Inflammatory macrophage treated with lipopolysaccharide for 1 hour (primary cell): Measurements from ENCODE around the gene SNX17.
"Not testable (repeated sequence)": the region's sequence is repeated elsewhere in the genome, so short reads cannot be mapped to it uniquely, and the experiment has no call there.

Experiments used
- DNase-seq, 2 donors: peaks; one replicate each; pipeline ENCODE4 v3.0.0-alpha.2; 2020 to 2022

Gene SNX17, protein sequence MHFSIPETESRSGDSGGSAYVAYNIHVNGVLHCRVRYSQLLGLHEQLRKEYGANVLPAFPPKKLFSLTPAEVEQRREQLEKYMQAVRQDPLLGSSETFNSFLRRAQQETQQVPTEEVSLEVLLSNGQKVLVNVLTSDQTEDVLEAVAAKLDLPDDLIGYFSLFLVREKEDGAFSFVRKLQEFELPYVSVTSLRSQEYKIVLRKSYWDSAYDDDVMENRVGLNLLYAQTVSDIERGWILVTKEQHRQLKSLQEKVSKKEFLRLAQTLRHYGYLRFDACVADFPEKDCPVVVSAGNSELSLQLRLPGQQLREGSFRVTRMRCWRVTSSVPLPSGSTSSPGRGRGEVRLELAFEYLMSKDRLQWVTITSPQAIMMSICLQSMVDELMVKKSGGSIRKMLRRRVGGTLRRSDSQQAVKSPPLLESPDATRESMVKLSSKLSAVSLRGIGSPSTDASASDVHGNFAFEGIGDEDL

GRCh38 chr2:27370026-27370815 is at the start of gene SNX17, which contains the start of gene EIF2B4:
SNX17 (plus strand) TSS chr2:27370616; CDS start chr2:27370744, 128 bp downstream.
EIF2B4 (minus strand) TSS chr2:27370338; CDS start chr2:27370314, 24 bp downstream.
- DNase-seq: peak; percentile 98 to 100

- DNase-seq: peak; percentile 25 to 68
Observed at GRCh38 chr2:27320958-27321543, 49.4 kb upstream of the SNX17 start.

DNA sequence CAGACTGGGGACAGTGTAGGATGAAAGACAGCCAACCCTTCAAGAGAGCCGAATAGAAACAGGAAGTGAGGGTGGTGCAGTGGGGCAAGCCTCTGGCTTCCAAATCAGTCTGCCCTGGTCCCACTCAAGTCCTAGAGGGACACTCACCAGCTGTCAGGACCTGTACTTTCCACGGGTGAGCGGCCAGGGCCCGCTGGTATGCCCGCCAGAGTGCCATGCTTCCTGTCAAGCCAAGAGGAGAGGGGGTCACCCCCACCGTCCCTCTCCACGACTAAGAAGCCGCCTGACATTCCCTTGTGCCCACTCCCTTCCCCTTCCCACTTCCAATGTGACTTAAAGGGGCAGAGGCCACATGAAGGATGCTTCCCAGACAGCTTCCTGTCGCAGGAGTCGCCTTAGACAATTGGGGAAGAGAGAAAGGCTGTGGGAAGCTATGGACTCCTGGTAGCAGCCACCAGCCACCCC is 48.1 kb upstream of the SNX17 start:
- DNase-seq: peak; percentile 35 to 54

- peak; percentile 84 for DNase-seq
Observed at GRCh38 chr2:27322766-27323595, 47.4 kb upstream of the SNX17 start, which contains the start of gene MPV17. MPV17 (minus strand) TSS chr2:27323097; CDS start chr2:27322517, 580 bp downstream.

DNA sequence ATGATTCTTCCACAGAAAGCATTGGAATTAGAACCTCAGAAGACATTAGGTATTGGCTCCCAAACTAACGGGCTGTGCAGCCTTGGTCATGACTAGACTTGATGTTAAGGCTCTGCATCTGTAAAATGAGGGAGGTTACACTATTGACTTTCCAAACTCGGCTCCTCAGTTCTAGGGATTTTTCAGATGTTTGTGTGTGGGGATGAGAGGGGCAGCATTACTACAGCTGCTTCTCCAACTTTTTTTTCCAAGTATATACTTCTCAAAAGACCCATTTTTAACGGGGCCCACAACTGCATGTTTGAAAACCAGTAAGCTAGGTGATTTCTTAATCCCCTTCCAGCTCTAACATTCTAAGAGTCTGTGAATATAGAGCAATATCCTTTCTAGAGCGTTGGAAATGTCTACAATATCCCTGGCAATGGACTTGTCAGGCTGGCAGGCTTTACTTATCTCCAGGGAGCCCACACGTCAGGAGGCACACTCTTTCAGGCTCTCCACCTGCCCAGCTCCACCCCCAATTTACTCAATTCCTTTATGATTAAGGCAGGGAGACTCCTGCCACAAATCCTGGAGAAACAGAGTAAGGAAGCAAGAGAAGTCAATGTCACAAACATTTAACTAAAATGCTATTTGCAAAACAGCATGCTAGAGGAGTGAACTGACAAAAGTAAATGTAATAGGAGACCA is 46.7 kb upstream of the SNX17 start:
- DNase-seq: no peak

GRCh38 chr2:27324720-27325119 is 45.7 kb upstream of the SNX17 start:
- DNase-seq: no peak

DNA sequence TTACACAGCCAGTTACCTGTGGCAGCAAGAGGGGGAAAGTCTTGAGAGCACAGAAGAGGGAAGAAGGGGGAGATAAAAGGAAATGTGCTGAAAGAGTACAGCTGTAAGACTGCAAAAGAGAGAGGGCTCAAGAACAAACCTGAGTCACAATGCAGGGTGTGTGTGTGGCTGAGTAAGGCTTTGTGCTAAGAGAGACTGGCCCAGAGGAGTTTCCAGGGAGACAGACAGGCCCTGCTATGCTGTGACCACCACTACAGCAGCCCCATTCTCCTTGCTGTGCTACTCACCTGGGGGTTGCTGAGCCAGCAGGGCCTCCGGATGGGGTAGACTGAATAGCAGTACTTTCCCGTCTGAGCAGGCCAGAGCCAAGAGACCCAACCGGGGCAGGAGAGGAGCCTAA is 35.1 kb upstream of the SNX17 start:
- DNase-seq: no peak

DNA sequence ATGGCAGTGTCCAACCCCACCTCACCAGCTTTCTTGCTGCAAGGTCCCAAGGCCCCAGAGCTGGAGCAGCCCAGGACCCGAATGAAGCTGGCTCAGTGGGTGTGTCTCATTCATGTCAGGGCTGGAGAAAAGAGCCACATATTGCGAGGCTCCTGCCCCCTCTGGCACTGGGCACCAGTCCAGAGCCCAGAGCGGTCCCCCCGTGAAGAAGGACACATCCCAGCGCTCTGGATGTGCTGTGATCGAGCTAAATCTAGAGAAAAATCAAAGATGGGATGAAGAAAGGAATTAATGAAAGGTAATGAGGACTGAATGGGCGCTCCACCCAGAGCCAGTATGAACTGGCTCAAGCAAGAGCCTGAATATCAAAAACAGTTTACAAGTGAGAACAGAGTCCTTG is 34.2 kb upstream of the SNX17 start:
- DNase-seq: no peak

- DNase-seq: no peak
Observed at GRCh38 chr2:27347641-27348040, 22.8 kb upstream of the SNX17 start.

DNA sequence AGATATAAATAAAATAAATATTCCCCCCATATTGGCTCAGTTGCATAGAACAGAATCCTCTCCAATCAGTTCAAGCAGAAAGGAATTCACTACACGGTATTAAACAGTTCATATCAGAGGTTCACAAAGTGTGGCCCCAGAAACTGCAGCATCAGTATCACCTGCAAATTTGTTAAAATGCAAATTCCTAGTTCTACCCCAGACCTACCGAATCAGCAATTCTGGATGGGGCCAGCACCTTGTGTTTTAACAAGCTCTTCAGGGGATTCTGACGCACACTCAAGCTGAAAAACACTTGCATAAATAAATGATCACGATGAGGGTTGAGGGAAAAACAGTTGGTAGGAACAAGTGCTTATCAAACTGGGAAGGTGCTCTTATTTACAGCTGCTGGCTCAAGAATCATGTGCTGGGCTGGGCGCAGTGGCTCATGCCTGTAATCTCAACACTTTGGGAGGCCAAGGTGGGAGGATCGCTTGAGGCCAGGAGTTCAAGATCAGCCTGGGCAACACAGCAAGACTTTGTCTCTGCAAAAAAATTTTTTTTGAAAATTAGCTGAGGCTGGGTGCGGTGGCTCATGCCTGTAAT is 20.2 kb upstream of the SNX17 start:
- DNase-seq: no peak

DNA sequence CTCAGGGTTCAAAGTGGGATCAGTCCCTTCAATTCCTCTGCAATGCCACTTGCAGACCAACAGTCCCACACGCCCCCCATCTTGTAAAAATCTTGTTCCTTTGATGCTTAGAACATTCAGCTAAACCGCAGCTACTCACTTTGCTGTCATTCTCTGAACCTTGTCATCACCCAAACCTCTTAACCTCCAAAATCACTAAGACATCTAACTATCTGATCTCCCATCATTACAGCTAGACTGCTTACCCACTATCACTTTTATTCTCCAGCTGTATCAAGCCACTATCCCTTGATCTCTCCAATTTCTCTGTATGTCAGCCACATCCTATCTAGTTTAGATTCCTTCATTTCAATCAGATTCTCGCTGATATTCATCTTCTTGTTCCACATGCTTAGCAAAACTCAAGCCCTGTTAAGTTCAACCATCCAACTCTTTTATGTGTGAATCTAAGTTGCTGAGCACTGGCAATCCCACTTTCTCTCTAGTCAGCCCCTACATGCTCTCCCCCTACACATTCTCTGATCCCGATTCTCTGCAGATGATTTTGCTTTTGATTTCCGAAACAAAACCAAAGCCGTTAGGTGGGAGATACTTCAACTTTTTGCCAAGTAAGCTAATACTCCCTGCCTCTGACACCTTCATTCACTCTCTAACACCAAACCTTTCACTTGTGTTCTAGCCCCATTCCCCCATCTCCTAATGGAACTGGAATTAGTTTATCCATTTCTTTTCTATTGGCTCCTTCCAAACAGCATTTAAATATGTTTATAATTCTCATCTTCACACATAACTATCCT is 18.4 kb upstream of the SNX17 start:
- no peak for DNase-seq

DNA sequence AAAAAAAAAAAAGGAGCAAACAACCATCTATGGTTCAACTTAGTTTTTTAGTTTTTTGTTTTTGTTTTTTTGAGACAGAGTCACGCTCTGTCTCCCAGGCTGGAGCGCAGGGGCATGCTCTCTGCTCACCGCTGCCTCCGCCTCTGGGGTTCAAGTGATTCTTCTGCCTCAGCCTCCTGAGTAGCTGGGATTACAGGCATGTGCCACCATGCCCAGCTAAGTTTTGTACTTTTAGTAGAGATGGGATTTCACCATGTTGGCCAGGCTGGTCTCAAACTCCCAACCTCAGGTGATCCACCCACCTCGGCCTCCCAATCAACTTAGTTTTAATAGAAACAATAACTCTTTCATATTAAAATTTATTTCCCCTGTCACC is 17.0 kb upstream of the SNX17 start:
- not testable (repeated sequence) for DNase-seq

DNA sequence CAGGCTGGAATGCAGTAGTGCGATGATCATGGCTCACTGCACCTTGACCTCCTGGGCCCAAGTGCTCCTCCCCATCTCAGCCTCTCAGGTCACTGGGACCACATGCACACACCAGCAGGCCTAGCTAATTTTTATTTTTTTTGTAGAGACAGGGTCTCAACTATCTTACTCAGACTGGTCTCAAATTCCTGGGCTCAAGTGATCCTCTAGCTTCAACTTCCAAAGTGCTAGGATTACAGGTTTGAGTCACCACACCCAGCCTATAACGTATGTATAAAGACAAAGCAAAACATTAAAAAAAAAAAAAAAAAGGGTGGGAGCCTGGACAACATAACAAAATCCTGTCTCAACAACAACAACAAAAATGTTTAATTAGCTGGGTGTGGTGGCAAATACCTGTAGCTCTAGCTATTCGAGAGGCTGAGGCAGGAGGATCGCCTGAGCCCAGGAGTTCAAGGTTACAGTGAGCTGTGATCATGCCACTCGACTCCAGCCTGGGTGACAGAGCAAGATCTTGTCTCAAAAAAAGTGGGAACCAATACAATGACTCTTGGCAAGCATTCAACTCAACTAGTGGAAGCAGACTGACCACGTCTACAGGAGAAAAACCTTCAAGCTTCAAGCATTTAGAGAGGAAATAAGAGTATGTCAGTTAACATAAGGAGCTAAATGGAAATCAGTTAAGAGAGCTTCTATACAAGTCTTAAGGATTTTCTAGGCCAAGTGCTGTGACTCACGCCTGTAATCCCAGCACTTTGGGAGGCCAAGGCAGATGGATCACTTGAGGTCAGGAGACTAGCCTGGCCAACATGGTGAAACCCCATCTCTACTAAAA is 16.4 kb upstream of the SNX17 start:
- DNase-seq: no peak

- no peak for DNase-seq
Observed at GRCh38 chr2:27354597-27354927, 15.9 kb upstream of the SNX17 start.

GRCh38 chr2:27356056-27356381 is 14.4 kb upstream of the SNX17 start:
- peak; percentile 77 to 80 for DNase-seq

DNA sequence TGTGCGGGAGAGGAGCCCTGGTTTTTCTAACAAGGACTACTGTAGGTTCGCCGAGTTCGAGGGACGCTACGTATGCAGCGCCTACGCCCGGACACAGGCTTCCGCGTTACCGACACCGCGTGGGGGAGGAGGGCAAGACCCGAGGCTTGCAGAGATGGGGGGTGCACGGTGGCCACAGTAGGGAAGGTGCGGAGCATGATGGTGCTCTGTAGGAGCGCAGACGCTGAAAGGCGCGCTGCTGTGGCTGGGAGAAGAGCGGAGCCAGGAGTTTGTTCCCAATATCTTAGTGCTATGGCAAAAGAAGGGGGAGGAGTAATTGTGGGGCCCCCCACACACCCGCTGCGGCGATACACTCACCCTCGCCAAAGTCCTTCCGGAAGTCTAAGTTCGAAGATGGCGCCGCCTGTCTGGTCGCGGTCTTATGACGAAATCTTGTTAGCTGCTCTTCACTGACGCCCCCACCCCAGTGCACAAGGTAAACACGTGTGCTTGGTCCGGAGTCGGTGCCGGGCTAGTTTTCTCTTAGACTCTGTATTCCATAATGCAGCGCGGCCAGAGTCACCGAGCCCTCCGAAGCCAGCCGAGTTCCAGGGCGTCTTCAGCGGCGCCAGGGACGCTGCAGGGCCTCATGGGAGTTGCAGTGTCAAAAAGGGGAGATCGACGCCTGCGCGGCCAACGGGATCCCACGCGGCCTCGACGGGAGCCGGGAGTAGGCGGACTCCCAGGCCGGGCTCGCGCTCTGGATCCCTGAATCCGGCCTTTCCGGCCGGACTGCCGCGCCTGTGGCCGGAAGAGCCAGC is 13.8 kb upstream of the SNX17 start, which contains the start of gene GTF3C2:
TSS of gene GTF3C2 (minus strand) at position 383 of the 800 bp plus-strand sequence. CDS start 13,210 bp downstream, outside the sequence.
- DNase-seq: peak; percentile 94 to 98

- no peak for DNase-seq
Observed at GRCh38 chr2:27362678-27363420, 7.6 kb upstream of the SNX17 start.

- no peak for DNase-seq
Observed at GRCh38 chr2:27363933-27364332, 6.5 kb upstream of the SNX17 start.
